Heart left ventricle (tissue), 16 donors: Measurements from ENCODE around the gene IL37. TPM values are rescaled to one million over a fixed set of nuclear protein-coding genes. Genes with fewer than 3 reads are reported as not detected.

Source experiments
- ATAC-seq, 4 donors: fragments of 200-7000 bp; cut with Tn5 transposase; one replicate each; pipeline ENCODE4 v1.9.1; 2020 to 2022; ENCODE audit warnings: moderate library complexity in 4 of 4, mild to moderate bottlenecking in 3 of 4, moderate number of reproducible peaks in 1 of 4
- DNase-seq, 5 donors: peaks; one replicate each; pipeline ENCODE4 v3.0.0-alpha.2; 2020
- H3K27ac ChIP-seq, 12 donors: fragments of 200-600 bp; sonication (generic) in 4 of 12; one replicate each; pipeline versions ENCODE4 v1.5.0 to v1.8.0; 2016 to 2022; ENCODE audit warnings: mild to moderate bottlenecking in 2 of 12
- H3K27me3 ChIP-seq, 9 donors: fragments of 200-600 bp; sonication (generic) in 2 of 9; one replicate each; pipeline versions ENCODE4 v1.5.1 to v1.8.0; 2016 to 2022; ENCODE audit warnings: mild to moderate bottlenecking in 3 of 9
- H3K36me3 ChIP-seq, 9 donors: fragments of 200-600 bp; sonication (generic) in 2 of 9; one replicate each; pipeline versions ENCODE4 v1.5.0 to v1.8.0; 2018 to 2022; ENCODE audit warnings: mild to moderate bottlenecking in 2 of 9
- H3K4me1 ChIP-seq, 12 donors: fragments of 200-600 bp; sonication (generic) in 4 of 12; one replicate each; pipeline versions ENCODE4 v1.5.0 to v1.8.0; 2016 to 2022; ENCODE audit warnings: mild to moderate bottlenecking in 3 of 12
- H3K4me3 ChIP-seq, 12 donors: fragments of 200-600 bp; sonication (generic) in 4 of 12; one replicate each; pipeline versions ENCODE4 v1.5.0 to v1.8.0; 2017 to 2022; ENCODE audit warnings: mild to moderate bottlenecking in 9 of 12, moderate library complexity in 4 of 12
- H3K9me3 ChIP-seq, 12 donors: fragments of 200-600 bp; sonication (generic) in 4 of 12; one replicate each; pipeline versions ENCODE4 v1.5.0 to v1.8.0; 2016 to 2022; ENCODE audit warnings: mild to moderate bottlenecking in 1 of 12
- CTCF ChIP-seq, 12 donors: fragments of 200-600 bp; sonication (generic) in 4 of 12; IDR thresholded peaks; one replicate each; pipeline versions ENCODE4 v1.5.0 to v1.8.0; 2018 to 2022; ENCODE audit warnings: antibody characterized with exemption in 12 of 12, mild to moderate bottlenecking in 5 of 12
- POLR2A ChIP-seq, 2 donors: fragments of 450-650 bp; IDR thresholded peaks; one replicate each; pipeline ENCODE4 v1.6.1; 2017; ENCODE audit warnings: antibody characterized with exemption in 2 of 2, mild to moderate bottlenecking in 2 of 2, moderate library complexity in 2 of 2
- WGBS, 4 donors: extraction: QIAGEN DNeasy Blood & Tissue Kit in 2 of 4; methylation state at CpG; one replicate each; pipeline versions ENCODE4 v1.1.5 to v1.1.7; 2013 to 2018; 5-methylcytosine and 5-hydroxymethylcytosine counted together
- intact Hi-C, 10 donors: fragments of 100-400 bp; cut with DNase I; formaldehyde crosslinking; loops; one replicate each; pipeline versions ENCODE4 v1.11.1 to v1.14.2; 2022
- polyA plus RNA-seq, 2 donors: library from polyadenylated mRNA; stranded (reverse); fragments of 200-250 nt; gene quantifications; one replicate each; pipeline ENCODE4 v1.2.3, GENCODE V29; 2013
- total RNA-seq, 9 donors: library from RNA; depleted of rRNA in 2 of 9; stranded (reverse); fragments of >200 nt in 2 of 9; fragmentation: NEBNext Ultra II Directional in 3 of 9; extraction: Animal tissue kit (Norgen Biotek cat#: 25700) in 3 of 9; gene quantifications; one replicate each; pipeline versions ENCODE4 v1.1.0 to v1.2.4, GENCODE V29; 2016 to 2023
- donor health status: ischemic (EF 13 %, LVEDD 7.1; RV severe dilation, severe dysfunction).
- donor health status: healthy with polysubstance abuse.
- donor health status: DM: no; HTN: yes; CAD: no.
- donor health status: DM: no; HTN: no; CAD: no.
- donor health status: ischemic (EF 25% LVEDD 6.9; RV normal size, moderate dysfunction).
- donor health status: ischemic (EF 25% LVEDD 5.7; RV mildly dilated, moderate dysfunction).
- donor health status: healthy.
- donor health status: DM: yes; HTN: yes; CAD: no.
- donor health status: ischemic (EF 35%, LVEDD 5.7; RV mildly dilated, moderate dysfunction).
- donor health status: nonischemic (EF 11% LVEDD 7.7; RV severe dilation, severe dysfunction).
- donor health status: DM: yes; HTN: yes; CAD: no.
- donor health status: PGD.
- donor health status: ischemic (EF 29% LVEDD 5.4; RV normal size, mild dysfunction).
- donor health status: nonischemic (EF 23%, LVEDD 6.1; RV moderate dilation, normal function).

Gene IL37
- total and polyA plus RNA-seq, 11 donors, result not detected

DNA sequence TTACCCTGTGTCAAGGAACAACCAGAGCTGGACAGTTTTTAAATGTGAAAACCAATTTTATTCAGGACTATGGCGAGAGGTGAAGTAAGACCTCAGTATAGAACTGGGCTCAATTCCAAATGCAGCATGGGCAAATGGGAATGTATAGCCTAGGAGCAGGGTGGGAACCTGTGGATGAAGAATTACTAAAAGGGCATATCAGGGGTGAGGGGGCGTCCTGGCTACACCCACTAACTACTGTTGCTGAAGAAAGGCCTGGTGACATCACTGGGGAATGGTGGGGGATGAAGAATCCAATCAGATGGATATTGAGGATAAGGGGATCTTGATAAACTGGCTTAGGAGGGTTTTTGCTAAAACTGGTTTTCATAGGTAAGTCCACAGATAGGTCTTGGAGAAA, 27.3 kb upstream of the IL37 start:
- no peak for ATAC-seq
- Histone ChIP-seq H3K4me3 (no peak overlapping the region), H3K27me3 (peaks cover 0 to 9% (median 0%) of the 10 kb centered on the region in 9 donors), H3K9me3 (no peaks in the 10 kb centered on the region), H3K36me3 (no peaks in the 10 kb centered on the region), H3K4me1 (peaks cover 0 to 39% (median 0%) of the 10 kb centered on the region in 12 donors), H3K27ac (no peak overlapping the region)
- WGBS, 4 donors, result 80 to 94% (median 91%) methylated on average over 2 of the region's 2 CpGs
- TF ChIP-seq CTCF (IDR thresholded peaks at IDR 0.05) (no peak), POLR2A (IDR thresholded peaks at IDR 0.05) (no peak)
- no peak for DNase-seq
- intact Hi-C loops, result loop anchor here in 8 of 10 donors (2.0 to 10.0 kb wide), 4 partner anchors 129 to 136 kb away; no protein-coding TSS in a partner anchor

DNA sequence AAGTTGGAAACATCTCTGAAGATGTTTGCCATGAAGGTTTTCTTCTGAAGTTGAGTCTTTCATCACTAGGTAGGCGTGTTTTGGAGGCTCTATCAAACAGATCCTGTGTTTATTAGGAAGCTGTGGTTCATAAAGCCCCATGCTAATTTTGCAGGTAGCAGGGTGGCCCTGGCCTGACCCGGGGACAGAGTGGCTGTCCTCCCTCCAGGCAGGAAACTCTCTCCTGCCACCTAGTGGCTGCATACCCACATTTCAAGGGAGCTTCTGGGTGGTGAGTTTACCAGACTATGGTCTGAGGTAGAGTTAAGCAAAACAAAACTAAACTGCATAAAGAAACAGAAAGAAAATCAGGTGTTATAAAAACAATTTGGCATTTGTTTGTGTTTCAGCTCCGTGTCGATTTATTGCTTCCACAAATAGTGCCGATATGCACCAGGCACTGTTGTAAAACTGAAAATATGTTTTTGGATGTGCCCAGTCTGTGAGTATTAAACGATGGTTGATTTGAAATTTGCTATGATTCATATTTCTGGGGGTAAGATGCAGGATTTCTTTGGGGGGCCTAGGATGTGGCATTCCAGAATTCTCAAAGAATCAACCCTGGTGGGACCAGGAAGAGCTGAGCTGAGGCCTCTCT, 26.0 kb upstream of the IL37 start:
- peaks cover 0 to 9% (median 0%) of the 10 kb centered on the region in 9 donors for H3K27me3 ChIP-seq
- 50 to 55% (median 54%) methylated on average over 6 of the region's 6 CpGs for WGBS, 4 donors
- no peak for TF ChIP-seq POLR2A (IDR thresholded peaks at IDR 0.05)
- TF ChIP-seq CTCF (IDR thresholded peaks at IDR 0.05), result peak; percentile 46 to 82 (median 60)
- no peak overlapping the region for H3K4me3 ChIP-seq
- H3K27ac ChIP-seq, result no peak overlapping the region
- H3K36me3 ChIP-seq, result no peaks in the 10 kb centered on the region
- peak in 1 of 4 donors; percentile 55 for ATAC-seq
- H3K9me3 ChIP-seq, result no peaks in the 10 kb centered on the region
- peak in 3 of 5 donors; percentile 30 to 39 (median 35) for DNase-seq
- H3K4me1 ChIP-seq, result peaks cover 0 to 36% (median 0%) of the 10 kb centered on the region in 12 donors
- intact Hi-C loops, result loop anchor here (2.0 to 10.0 kb wide), 4 partner anchors 130 to 138 kb away; no protein-coding TSS in a partner anchor

DNA sequence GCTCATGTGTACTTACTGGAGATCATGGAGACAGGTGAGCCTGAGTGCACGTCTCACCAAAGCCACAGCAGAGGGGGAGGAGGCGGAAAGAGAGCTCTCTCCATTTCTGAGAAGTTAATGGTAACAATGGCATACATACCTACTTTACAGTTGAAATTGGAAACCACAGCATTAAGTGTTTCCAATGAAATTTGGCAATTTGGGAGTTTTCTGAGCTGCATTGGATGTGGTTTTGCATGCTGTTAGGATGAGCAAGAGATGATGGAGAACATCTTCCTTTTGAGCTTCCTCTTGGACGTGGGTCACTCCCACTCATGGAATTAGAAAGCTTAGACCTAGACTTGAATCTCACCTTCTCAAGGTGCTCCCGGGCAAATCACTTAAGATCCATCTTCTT, 25.5 kb upstream of the IL37 start:
- Histone ChIP-seq H3K36me3 (no peaks in the 10 kb centered on the region), H3K4me3 (no peak overlapping the region), H3K27me3 (peaks cover 0 to 9% (median 0%) of the 10 kb centered on the region in 9 donors), H3K4me1 (peaks cover 0 to 31% (median 0%) of the 10 kb centered on the region in 12 donors), H3K9me3 (no peaks in the 10 kb centered on the region), H3K27ac (no peak overlapping the region)
- ATAC-seq, result no peak
- intact Hi-C loops, result loop anchor here in 6 of 10 donors (2.0 to 10.0 kb wide), 3 partner anchors 131 to 138 kb away; no protein-coding TSS in a partner anchor
- WGBS, 4 donors, result 76 to 82% (median 78%) methylated on average over 4 of the region's 4 CpGs
- TF ChIP-seq CTCF (IDR thresholded peaks at IDR 0.05) (no peak), POLR2A (IDR thresholded peaks at IDR 0.05) (no peak)
- DNase-seq, result no peak

- intact Hi-C loops, result loop anchor here in 4 of 10 donors (5.0 to 10.0 kb wide), 2 partner anchors 131 to 139 kb away; no protein-coding TSS in a partner anchor
- ATAC-seq (no peak), DNase-seq (no peak)
- Histone ChIP-seq H3K4me3 (no peak overlapping the region), H3K27ac (no peak overlapping the region), H3K9me3 (no peaks in the 10 kb centered on the region), H3K36me3 (no peaks in the 10 kb centered on the region), H3K4me1 (peaks cover 0 to 23% (median 0%) of the 10 kb centered on the region in 12 donors), H3K27me3 (peaks cover 0 to 9% (median 0%) of the 10 kb centered on the region in 9 donors)
- TF ChIP-seq CTCF (IDR thresholded peaks at IDR 0.05), result no peak
- no peak for TF ChIP-seq POLR2A (IDR thresholded peaks at IDR 0.05)
- 69 to 86% (median 74%) methylated on average over 2 of the region's 2 CpGs for WGBS, 4 donors
Measured at GRCh38 chr2:112886291-112886690, 24.7 kb upstream of the IL37 start.
